CD4-positive, alpha-beta T cell treated with Interleukin-4 for 1 hour (primary cell): Measurements from ENCODE around the gene STAP2.
"Not testable (repeated sequence)": the region's sequence is repeated elsewhere in the genome, so short reads cannot be mapped to it uniquely, and the experiment has no call there.

Source experiments
- DNase-seq, 2 donors: peaks; one replicate each; pipeline ENCODE4 v3.0.0-alpha.2; 2020 to 2022

The STAP2 gene

DNA sequence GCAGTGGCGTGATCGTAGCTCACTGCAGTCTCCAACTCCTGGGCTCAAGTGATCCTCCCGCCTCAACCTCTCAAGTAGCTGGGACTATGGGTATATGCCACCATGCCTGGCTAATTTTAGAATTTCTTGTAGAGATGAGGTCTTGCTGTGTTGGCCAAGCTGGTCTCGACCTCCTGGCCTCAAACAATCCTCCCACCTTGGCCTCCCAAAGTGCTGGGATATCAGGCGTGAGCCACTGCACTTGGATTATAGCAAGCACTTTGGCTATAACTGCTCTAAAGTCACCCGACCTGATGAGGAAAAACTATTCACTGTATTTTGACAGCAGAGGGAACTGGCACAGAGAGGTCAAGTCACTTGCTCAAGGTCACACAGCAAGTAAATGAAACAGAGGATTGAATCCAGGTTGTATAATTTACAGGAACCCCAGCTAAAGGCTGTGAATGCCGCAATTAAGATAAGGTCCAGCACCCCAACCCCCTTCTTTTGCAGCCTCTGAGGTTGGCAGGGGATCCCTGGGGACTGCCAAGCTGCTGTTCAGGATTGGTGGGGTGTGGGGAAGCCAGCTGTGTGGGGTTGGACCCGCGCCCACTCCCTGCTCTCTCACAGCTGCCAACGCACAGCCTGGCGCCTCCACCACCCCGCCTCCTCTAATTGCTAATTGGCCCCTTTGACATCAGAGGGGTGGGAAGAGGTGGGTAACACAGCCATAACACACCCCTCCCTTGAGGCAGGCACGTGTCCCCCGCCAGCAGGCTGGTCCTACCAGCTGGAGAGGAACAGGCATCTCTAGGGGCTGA is 42.5 kb downstream of the STAP2 start:
- DNase-seq = no peak

- no peak for DNase-seq
Observed at GRCh38 chr19:4294389-4294788, 44.2 kb downstream of the STAP2 start.

DNA sequence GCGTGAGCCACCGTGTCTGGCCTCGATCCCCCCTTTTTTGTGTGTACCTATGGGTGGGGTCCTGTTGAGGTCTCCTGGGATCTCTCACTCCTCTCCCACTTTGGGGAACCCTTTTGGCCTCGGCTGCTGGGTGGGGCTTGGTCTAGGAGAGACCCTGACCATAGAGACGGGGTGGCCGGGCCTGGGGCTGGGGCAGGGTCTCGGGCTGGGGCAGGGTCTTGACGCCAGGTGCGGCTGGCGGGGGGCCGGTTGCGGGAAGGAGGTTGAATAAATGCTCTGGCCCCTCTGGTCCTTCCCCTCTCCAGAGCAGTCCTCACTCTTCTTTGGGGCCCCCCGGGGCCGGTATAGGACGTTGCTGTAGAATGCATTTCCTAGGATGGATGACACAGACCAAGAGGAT is 46.1 kb downstream of the STAP2 start:
- DNase-seq = no peak

DNA sequence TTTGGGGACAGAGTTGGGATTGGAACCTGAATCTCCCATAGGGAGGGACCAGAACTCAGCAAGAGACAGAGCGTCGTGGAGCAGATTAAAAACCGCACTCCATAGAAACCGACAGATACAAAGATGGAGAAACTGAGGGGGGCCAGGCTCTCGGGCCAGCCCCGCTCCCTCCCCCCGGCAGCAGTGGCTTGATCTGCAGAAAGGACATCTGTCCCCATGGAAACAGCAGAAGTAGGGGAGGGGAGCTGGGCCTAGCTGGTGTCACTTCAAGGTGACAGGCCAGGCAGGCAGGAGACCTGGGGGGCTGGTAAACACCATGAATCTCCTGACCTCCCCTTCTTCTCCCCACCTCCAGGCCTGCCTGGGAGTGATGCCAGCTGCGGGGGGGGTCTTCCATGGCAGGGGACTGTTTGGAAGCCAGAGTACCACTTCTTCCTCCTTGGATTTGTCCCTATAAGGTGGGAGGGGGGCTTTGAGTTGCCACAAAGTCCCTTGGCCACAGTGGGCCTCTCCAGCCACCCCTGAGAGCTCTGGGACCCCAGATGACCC is 47.4 kb downstream of the STAP2 start:
- DNase-seq = no peak

DNA sequence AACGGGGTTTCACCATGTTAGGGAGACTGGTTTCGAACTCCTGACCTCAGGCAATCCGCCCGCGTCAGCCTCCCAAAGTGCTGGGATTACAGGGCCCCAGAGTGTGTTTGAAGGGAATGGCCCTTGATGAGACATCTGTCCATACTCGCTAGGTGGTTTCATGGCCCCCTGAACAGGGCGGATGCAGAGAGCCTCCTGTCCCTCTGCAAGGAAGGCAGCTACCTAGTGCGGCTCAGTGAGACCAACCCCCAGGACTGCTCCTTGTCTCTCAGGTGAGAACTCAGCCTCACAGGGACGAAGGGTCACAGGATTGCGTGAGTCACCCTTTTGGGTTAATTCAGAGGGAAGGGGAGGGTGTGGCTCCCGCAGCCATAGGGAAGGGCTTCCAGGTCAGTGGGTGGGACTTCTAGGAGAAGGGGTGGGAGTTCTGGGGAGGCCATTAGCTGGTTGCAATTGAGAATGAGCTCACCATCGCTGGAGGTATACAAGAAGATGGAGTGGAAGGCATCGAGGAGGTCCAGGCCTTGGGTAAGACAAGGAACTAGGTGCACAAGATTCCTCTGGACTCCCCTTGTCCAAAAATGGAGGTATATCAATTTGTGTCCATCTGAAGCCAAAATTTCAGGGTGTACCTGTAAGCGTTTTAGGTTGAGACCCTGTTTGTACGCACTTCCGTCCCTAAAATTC is 50.4 kb downstream of the STAP2 start:
- no peak for DNase-seq

- not testable (repeated sequence) for DNase-seq
Observed at GRCh38 chr19:4286141-4286540, 52.5 kb downstream of the STAP2 start.

DNA sequence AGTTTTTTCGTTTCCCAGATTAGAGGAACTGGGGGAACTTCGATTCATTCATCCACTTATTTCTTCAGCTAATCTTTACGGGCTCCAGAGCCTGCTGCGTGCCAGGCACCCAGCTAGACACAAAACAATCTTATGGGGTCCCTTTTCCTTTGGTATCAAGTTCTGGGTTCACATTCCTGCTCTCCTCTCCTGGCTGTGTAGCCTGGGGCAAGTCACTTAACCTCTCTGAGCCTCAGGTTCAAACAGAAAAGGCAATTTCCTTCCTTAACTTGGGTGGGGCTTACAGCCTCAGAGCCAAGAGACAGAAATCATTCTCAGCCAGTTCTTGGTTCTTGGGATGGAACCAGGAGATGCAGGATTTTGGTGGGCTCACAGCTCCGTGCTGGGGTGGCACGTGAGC is 53.7 kb downstream of the STAP2 start:
- DNase-seq = no peak

- DNase-seq = no peak
Observed at GRCh38 chr19:4284176-4284958, 54.3 kb downstream of the STAP2 start.

GRCh38 chr19:4279530-4280422 is 58.9 kb downstream of the STAP2 start:
- no peak for DNase-seq

- no peak for DNase-seq
Observed at GRCh38 chr19:4279267-4279529, 59.4 kb downstream of the STAP2 start.

- DNase-seq = no peak
Observed at GRCh38 chr19:4278419-4279266, 60.0 kb downstream of the STAP2 start, which contains the start of gene SHD. SHD (plus strand) TSS chr19:4279266; CDS start chr19:4280064, 798 bp downstream.

DNA sequence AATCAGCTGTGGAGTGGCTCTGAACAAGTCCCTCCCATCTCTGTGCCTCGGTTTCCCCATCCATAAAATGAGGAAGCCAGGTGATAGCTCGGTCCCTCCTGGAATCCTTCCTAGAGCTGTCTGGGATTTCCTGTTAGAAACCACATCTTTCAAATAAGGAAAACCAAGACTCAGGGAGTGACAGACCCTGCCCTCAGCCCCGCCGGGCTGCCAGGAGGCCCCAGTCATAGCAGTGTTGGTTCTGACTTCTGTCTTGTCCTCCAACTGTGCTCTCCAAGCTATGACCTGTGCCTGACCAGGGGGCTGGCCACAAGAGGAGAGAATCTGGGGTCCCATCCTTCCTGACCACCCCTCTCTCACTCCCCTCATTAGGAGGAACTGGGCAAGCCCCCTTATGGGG is 60.6 kb downstream of the STAP2 start:
- no peak for DNase-seq

GRCh38 chr19:4277191-4277696 is 61.4 kb downstream of the STAP2 start:
- no peak for DNase-seq

DNA sequence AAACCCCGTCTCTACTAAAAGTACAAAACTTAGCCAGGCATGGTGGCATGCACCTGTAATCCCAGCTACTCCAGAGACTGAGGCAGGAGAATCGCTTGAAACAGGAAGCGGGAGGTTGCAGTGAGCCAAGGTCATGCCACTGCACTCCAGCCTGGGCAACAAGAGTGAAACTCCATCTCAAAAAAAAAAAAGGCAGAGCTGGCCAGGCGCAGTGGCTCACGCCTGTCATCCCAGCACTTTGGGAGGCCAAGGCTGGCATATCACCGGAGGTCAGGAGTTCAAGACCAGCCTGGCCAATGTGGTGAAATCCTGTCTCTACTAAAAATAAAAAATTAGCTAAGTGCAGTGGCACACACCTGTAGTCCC is 64.3 kb downstream of the STAP2 start:
- DNase-seq = not testable (repeated sequence)
